ENCODE results near the gene ZNF598. TPM values are rescaled to one million over a fixed set of nuclear protein-coding genes. Genes with fewer than 3 reads are reported as not detected.

The ZNF598 gene
- total and polyA plus RNA-seq, 2 of the 13 experiments (the other 11 are each of a cell fraction or from before 2014, with no cell fraction given) = 13.5 to 14.2 TPM

GRCh38 chr16:2036200-2036966 is 26.8 kb upstream of the ZNF598 start (continued):
- TF ChIP-seq AHDC1 (CRISPR knock-in tag; IDR thresholded peaks at IDR 0.05; ENCODE audit: borderline replicate concordance) (no peak), ZMYM3 (CRISPR knock-in tag; IDR thresholded peaks at IDR 0.05) (no peak), ARID4A (CRISPR knock-in tag; IDR thresholded peaks at IDR 0.05; ENCODE audit: borderline replicate concordance) (0 out of 2 replicates have a peak, but pooled peaks have one; percentile 11), ZNF552 (CRISPR knock-in tag; IDR thresholded peaks at IDR 0.05; ENCODE audit: borderline replicate concordance) (peak; percentile 13; the same call in 1 of the 2 replicates), ZNF263 (CRISPR knock-in tag; IDR thresholded peaks at IDR 0.05) (peak; percentile 42; the same call in 1 of the 2 replicates), HES4 (CRISPR knock-in tag; IDR thresholded peaks at IDR 0.05; ENCODE audit: borderline replicate concordance) (peak; percentile 20; the same call in 1 of the 2 replicates), IKZF4 (CRISPR knock-in tag; IDR thresholded peaks at IDR 0.05; ENCODE audit: borderline replicate concordance, low read depth, not compliant biosample characterization) (no peak), ZFP62 (CRISPR knock-in tag; IDR thresholded peaks at IDR 0.05) (no peak), ZFY (CRISPR knock-in tag; IDR thresholded peaks at IDR 0.05) (no peak), TARDBP (CRISPR knock-in tag; IDR thresholded peaks at IDR 0.05) (peak; percentile 56), DR1 (CRISPR knock-in tag; IDR thresholded peaks at IDR 0.05) (no peak), POLR2A (IDR thresholded peaks at IDR 0.05; ENCODE audit: insufficient read depth in 1 of 2, low read depth in 2 of 2, low read length in 2 of 2) (0 out of 4 replicates have a peak, but pooled peaks of 1 of the 2 experiments have one; percentile 14), ZNF556 (CRISPR knock-in tag; IDR thresholded peaks at IDR 0.05; ENCODE audit: borderline replicate concordance) (no peak), HNRNPLL (IDR thresholded peaks at IDR 0.05; ENCODE audit: low read depth, low read length, poor library complexity, severe bottlenecking) (peak; percentile 28), CEBPZ (IDR thresholded peaks at IDR 0.05; ENCODE audit: low read length) (no peak)

Measured in HepG2 (cell line).